Measurements from ENCODE around the gene B4GAT1.
A peak's percentile ranks its signal among the peaks of the same experiment; 100 is the strongest.

B4GAT1 gene

GRCh38 chr11:66314561-66315497 is 32.6 kb downstream of the B4GAT1 start:
- no peak for DNase-seq (ENCODE audit: low spot score)
- TF ChIP-seq CTCF (IDR thresholded peaks at IDR 0.05; ENCODE audit: borderline replicate concordance, control extremely low read depth, extremely low read depth, insufficient read depth, missing control alignments), result no peak
- in situ Hi-C loops (cut with MboI; ENCODE audit: low sequenced_read_pairs, unreplicated experiment), result no loop called here

DNA sequence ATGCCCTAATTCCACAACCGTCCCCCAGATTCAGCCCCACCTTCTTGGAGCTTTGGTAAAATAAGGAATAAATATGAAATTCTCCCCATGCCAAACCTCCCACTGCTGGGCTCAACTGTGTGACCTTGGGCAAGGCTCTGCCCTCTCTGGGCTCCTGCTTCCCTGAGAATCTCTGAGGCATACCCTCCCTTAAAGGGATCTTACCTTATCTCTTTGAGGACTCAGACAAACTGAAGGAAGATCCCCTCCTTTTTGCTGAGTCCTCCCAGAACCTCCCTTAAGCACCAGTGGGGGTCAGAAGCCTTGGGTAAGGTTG is 33.3 kb downstream of the B4GAT1 start:
- no peak for DNase-seq (ENCODE audit: low spot score)
- in situ Hi-C loops (cut with MboI; ENCODE audit: low sequenced_read_pairs, unreplicated experiment), result no loop called here

DNA sequence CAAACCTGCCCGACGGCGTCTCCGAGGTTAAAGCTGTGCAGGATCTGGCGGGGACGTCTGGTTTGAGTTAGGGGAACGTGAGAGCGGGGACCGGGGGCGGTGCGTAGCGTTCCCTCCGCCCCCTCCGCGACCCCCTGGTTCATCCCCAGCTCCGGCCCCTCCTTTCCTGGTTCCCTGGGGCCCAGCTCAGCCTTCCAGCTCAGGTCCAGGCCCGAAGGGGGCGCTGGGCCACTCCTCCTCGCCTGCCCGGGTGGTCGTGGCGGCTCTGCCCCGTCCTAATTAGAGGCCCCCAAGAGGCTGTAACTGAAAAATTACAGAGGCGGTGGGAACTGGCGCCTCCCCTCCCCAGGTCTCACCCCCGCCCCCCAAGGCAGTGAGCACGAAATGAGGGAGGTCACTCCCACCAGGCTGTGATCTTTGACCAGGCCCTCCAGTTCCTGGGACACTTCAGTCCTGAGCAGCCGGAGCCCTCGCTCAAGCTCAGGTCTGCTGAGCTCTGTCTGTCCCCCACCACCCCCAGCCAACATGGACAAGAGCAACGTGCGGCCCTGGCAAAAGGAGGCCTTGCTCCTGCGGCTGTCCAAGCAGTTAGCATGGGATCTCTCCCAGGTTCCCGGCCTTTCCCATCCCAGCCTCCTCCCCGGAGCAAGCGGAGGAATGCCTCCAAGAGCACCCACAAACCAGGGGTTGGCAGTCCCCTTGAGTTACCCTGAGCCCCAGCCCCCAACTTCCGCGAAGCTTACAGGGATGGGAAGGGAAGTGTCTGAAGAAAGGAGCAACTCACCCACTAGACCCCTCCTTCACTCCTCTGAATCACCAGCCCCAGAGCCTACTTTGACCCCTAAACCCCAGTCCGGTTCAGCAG is 33.9 kb downstream of the B4GAT1 start:
- in situ Hi-C loops (cut with MboI; ENCODE audit: low sequenced_read_pairs, unreplicated experiment), result no loop called here
- DNase-seq (ENCODE audit: low spot score), result no peak
- no peak for TF ChIP-seq CTCF (IDR thresholded peaks at IDR 0.05; ENCODE audit: borderline replicate concordance, control extremely low read depth, extremely low read depth, insufficient read depth, missing control alignments)

More for the DNA sequence above, 33.3 kb downstream of the B4GAT1 start:
- TF ChIP-seq CTCF (IDR thresholded peaks at IDR 0.05; ENCODE audit: borderline replicate concordance, control extremely low read depth, extremely low read depth, insufficient read depth, missing control alignments), result no peak

DNA sequence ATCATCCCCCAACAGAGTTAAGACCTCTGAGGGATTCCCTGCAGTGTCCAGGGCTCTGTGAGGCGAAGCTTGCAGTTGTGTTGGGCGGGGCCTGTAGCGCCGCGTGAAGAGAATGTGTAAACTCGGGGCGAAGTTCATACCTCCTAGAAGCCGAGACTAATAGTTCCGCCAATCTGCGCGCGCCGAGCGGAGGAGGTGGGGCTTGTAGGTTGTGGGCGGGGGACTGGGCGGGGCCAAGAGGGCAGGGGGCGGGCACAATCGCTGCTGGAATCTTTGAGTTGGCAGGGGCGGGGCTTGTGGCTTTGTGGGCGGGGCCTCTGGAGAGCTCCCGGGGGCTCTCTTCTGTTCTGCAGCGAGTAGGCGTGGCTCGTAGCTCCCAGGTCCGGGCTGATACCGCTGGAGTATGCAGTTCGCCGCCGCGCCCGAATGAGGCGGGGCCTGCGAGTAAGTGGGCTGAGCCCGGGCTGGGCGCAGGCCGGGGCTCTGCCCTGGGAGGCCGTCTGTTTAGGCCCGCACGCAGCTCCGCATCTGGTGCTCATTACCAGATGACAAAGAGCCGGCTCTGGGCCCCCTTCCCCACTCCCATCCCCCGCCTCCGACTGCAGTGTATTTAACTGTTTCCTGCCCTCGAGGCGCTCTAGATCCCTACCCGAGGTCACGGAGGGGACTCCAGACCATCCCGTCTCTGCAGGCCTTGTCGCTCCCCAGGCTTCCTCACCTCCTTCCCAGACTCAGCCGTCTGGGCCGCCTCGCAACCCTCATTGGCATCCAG is 34.7 kb downstream of the B4GAT1 start:
- no peak for TF ChIP-seq CTCF (IDR thresholded peaks at IDR 0.05; ENCODE audit: borderline replicate concordance, control extremely low read depth, extremely low read depth, insufficient read depth, missing control alignments)
- in situ Hi-C loops (cut with MboI; ENCODE audit: low sequenced_read_pairs, unreplicated experiment), result no loop called here
- peak; percentile 99 for DNase-seq (ENCODE audit: low spot score)

- TF ChIP-seq CTCF (IDR thresholded peaks at IDR 0.05; ENCODE audit: borderline replicate concordance, control extremely low read depth, extremely low read depth, insufficient read depth, missing control alignments), result no peak
- in situ Hi-C loops (cut with MboI; ENCODE audit: low sequenced_read_pairs, unreplicated experiment), result no loop called here
- DNase-seq (ENCODE audit: low spot score), result peak; percentile 90
Observed at GRCh38 chr11:66311965-66312548, 35.4 kb downstream of the B4GAT1 start.
